Hippocampal formation (tissue), 2 donors: ENCODE measurements around the gene RBM19.
A peak's percentile ranks its signal among the peaks of the same experiment; 100 is the strongest.
"Not testable (repeated sequence)": the region's sequence is repeated elsewhere in the genome, so short reads cannot be mapped to it uniquely, and the experiment has no call there.

Experiments used
- DNase-seq, 2 donors: peaks; one replicate each; lab custom pipeline; 2025; lab: John Stamatoyannopoulos, UW

The RBM19 gene, protein sequence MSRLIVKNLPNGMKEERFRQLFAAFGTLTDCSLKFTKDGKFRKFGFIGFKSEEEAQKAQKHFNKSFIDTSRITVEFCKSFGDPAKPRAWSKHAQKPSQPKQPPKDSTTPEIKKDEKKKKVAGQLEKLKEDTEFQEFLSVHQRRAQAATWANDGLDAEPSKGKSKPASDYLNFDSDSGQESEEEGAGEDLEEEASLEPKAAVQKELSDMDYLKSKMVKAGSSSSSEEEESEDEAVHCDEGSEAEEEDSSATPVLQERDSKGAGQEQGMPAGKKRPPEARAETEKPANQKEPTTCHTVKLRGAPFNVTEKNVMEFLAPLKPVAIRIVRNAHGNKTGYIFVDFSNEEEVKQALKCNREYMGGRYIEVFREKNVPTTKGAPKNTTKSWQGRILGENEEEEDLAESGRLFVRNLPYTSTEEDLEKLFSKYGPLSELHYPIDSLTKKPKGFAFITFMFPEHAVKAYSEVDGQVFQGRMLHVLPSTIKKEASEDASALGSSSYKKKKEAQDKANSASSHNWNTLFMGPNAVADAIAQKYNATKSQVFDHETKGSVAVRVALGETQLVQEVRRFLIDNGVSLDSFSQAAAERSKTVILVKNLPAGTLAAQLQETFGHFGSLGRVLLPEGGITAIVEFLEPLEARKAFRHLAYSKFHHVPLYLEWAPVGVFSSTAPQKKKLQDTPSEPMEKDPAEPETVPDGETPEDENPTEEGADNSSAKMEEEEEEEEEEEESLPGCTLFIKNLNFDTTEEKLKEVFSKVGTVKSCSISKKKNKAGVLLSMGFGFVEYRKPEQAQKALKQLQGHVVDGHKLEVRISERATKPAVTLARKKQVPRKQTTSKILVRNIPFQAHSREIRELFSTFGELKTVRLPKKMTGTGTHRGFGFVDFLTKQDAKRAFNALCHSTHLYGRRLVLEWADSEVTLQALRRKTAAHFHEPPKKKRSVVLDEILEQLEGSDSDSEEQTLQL

DNA sequence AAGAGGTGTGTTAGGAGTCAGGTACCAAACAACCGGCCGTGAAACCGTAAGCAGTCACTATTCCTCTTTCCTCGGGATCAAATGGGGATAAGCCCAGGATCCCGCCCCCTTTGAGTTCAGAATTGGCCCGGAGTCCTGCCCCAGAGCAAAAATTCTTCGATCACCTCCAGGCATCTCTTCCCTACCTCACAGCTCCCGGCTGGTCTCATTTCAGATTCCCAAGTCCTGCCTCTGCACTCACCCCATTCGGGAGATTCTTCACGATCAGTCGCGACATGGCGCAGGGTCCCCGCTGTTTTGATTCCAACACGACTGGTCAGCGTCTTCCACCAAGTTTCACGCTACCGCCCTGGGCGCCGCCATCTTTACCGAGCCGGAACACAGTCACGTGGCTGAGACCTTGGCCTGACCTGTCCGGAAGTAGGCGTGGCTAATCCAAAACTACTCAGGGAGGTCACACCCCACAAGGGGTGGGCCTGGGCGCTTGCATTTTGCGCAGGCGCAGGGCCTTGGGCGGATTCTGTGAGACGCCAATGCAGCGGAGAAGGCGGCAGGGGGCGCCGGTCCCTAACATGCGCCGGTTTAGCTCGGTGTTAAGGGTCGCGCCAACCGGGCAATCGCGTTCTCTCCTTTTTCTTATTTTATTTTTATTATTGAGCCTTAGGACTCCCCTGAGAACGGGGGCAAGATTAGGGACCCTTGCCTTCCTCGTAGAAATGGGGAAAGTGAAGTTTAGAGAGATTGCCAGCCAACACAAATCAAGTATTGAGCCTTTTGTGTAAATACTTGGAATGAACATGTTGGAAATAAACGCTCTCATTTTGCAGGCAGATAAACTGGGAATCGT, at the start of gene RBM19:
Gene RBM19, minus strand, starts transcription at position 375 of the 847 bp plus-strand sequence. Its CDS starts 98 bp downstream, at position 277.
- DNase-seq, result peak; percentile 98

DNA sequence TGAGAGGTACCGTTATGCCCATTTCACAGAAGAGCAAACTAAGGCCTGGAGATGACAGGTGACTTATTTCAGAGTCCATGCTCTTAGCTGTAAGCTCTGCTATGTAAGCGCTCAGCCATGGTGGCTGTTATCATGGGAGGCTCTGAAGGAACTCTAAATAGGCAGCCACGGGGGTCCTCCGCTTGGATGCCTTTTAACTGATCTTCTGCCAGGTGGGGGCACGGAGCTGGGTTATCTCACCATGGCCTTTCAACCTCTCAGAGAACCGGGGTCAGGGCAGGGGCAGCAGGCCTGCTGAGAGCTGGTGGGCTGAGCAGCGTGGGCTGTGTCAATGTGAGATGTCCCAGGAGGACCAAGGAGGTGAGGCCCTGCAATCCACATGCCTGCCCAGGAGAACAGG, 49.7 kb upstream of the RBM19 start:
- no peak for DNase-seq

DNA sequence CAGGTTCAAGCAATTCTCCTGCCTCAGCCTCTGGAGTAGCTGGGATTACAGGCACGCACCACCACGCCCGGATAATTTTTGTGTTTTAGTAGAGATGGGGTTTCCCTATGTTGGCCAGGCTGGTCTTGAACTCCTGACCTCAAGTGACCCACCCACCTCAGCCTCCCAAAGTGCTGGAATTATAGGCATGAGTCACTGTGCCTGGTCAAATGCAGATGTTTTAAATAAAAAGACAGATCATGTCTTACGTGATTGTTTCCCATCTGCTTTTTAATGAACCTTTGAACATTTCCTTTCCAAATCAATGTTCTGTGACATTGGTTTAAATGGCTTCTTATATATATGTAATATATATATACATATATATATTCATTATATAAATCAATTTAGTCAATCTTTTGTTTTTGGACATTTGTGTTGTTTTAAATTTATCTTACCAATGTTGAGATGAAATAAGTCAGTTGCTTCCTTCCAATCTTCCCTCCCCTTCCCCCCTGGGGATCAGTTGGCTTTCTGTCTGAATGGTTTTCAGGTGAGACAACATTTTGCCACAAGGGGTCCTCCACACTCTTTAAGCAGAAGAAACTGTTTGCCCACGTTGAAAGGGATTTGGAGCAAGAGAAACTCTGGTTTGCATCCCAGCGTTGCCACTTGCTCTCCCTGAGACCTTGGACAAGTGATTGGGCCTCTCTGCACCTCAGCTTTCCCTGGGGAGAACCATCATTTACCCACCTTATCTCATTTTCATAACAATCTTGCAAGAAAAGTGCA, 47.6 kb upstream of the RBM19 start:
- no peak for DNase-seq

- no peak for DNase-seq
Observed at GRCh38 chr12:114012744-114013431, 46.8 kb upstream of the RBM19 start.

GRCh38 chr12:114011711-114012110, 45.6 kb upstream of the RBM19 start:
- DNase-seq, result no peak

- DNase-seq, result no peak
Observed at GRCh38 chr12:114006482-114007425, 40.6 kb upstream of the RBM19 start.

GRCh38 chr12:114004402-114004801, 38.3 kb upstream of the RBM19 start:
- no peak for DNase-seq

DNA sequence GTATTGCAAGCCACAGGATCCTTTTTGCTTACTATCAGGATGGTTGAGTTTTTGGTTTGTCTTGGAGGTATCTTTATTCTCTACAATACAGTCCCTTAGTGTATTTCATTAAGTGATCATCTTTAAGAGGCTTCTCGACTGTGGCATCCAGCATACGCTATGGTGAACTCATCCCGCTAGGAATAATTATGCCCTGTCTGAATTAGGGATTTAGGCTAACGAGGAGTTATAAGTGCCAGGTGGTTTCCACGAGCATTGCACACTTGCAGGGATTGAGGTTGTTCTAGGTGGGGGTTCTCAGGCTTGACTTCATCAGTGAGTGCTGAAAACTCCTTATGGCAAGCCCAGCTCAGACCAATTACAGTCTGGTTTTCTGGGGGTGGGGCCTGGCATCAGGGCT, 37.2 kb upstream of the RBM19 start:
- no peak for DNase-seq

- DNase-seq, result no peak
Observed at GRCh38 chr12:114001511-114002340, 35.6 kb upstream of the RBM19 start.

DNA sequence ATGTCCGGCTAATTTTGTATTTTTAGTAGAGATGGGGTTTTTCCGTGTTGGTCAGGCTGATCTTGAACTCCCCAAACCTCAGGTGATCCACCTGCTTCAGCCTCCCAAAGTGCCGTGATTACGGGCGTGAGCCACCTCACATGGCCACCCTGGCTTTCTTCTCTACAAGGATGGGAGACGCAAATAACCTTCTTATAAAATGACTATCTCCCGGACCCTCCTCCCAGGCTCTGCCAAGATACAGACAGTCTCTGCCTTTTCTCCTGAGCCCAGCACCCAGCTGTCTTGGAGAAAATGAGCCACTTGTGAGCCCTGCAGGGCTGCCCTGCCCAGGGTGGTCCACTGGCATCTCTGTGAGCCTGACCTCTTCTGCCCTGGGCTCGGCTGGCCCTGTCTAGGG, 34.7 kb upstream of the RBM19 start:
- no peak for DNase-seq

DNA sequence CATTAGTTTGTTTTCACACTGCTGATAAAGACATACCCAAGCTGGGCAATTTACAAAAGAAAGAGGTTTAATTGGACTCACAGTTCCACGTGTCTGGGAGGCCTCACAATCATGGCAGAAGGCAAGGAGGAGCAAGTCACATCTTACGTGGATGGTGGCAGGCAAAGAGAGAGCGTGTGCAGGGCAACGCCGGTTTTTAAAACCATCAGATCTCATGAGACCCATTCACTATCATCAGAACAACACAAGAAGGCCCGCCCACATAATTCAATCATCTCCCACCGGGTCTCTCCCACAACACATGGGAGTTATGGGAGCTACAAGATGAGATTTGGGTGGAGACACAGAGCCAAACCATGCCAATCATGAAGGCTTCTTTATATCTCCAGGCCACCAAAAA, 34.1 kb upstream of the RBM19 start:
- DNase-seq, result not testable (repeated sequence)

- no peak for DNase-seq
Observed at GRCh38 chr12:113997365-113997764, 31.2 kb upstream of the RBM19 start.

DNA sequence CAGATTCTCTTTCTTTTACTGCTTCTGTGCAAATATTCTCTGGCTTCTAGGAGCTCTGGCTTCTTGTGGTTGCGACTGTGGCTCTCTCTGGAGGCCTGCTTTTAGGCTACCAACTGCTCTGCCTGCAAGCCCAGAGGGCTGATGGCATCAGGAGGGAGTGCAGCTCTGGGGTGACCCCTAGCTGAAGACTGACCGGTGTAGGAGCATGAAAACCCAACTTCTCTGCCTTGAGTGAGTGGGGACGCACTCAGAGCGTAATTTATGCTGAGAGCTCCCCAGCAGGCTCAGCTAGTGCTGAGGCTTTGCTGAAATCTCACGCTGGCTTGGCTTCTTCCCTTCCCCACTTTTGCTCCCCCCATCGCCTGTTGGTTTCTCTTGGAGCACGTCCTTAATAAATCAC, 29.9 kb upstream of the RBM19 start:
- no peak for DNase-seq

- DNase-seq, result no peak
Observed at GRCh38 chr12:113994051-113994450, 27.9 kb upstream of the RBM19 start.

GRCh38 chr12:113992751-113993150, 26.6 kb upstream of the RBM19 start:
- not testable (repeated sequence) for DNase-seq

DNA sequence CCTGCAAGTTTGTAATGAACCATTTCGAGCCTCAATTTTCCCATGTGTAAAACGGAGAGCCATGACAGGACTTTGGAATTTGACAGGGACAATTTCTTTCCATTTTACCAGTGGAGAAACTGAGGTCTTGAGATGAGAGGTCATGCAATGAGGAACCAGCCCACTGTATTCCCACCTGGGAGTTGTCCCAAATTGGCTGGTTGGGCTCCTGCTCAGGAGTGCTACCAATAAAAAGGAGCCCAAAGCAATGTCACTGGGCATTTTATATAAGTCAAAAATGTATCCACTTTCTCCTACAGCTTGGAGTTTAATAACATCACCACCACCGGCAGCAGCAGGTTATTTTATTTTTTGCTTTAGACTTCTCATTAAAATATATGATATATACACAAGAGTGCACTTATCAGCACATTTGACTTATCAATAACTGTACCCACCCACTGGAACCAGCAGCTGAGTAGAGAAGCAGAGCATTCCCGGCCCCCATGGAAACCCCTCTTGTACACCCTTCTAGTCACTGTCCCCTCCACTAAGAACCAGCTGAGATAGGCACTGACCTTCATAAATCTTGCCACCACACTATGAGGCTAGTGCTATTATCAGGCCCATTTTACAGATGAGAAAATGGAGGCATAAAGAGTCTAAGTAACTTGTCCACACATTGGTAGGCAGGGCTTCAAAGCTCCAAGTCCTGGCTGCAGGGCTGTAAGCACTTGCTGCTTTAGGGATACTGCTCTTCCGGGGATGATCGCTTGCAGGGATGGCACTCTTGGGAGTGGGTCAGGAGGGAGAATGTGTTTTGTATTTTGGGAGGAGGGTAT, 25.3 kb upstream of the RBM19 start:
- no peak for DNase-seq
